Stimulated activated CD8-positive, alpha-beta memory T cell treated with anti-CD3 and anti-CD28 coated beads, Interleukin-2, amount 100 ng/mL, for 1 hour (primary cell): Measurements from ENCODE around the gene KCMF1.
"Not testable (repeated sequence)": the region's sequence is repeated elsewhere in the genome, so short reads cannot be mapped to it uniquely, and the experiment has no call there.

ENCODE experiments used
- DNase-seq, 2 donors: peaks; one replicate each; pipeline ENCODE4 v3.0.0-alpha.2; 2020; ENCODE audit warnings: low read depth in 2 of 2

The KCMF1 gene

DNA sequence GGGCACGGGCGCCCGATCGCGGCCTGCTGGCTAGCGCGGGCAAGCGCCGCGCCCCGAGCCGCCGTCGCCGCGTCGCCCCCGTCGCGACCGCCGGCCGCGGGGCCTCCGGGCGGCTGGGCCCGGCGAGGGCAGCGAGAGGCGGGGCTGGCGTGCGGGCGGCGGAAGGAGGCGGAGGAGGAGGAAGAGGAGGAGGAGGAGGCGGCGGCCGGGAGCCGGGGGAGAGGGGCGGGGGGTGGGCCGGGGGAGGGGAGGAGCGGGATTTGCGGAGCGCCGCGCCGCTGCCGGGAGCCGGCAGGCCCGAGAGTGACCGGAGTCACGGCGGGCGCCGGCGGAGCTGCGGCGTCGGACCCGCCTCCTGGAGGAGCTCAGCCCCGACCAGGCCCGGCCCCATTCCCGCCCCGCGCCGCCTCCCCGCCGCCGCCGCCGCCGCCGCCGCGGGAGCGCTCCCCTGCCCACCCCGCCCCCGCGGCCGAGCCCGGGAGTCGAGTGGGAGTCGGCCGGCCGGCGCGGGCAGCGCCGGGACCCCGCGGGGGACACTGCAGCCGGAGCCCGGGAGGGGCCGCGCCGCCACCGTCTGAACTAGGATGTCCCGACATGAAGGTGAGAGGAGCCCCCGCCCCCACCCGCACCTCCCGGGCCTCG is at the start of gene KCMF1:
Gene KCMF1, plus strand, starts transcription at position 294 of the 642 bp plus-strand sequence. Its CDS starts 291 bp downstream, at position 585.
- DNase-seq: peak; percentile 34 to 53

- DNase-seq: no peak
These were observed 48.0 kb upstream of the KCMF1 start for GRCh38 chr2:84923009-84923408.

GRCh38 chr2:84924173-84925106 is 46.5 kb upstream of the KCMF1 start:
- DNase-seq: no peak

- no peak for DNase-seq
These were observed 45.6 kb upstream of the KCMF1 start for GRCh38 chr2:84925336-84925723.

DNA sequence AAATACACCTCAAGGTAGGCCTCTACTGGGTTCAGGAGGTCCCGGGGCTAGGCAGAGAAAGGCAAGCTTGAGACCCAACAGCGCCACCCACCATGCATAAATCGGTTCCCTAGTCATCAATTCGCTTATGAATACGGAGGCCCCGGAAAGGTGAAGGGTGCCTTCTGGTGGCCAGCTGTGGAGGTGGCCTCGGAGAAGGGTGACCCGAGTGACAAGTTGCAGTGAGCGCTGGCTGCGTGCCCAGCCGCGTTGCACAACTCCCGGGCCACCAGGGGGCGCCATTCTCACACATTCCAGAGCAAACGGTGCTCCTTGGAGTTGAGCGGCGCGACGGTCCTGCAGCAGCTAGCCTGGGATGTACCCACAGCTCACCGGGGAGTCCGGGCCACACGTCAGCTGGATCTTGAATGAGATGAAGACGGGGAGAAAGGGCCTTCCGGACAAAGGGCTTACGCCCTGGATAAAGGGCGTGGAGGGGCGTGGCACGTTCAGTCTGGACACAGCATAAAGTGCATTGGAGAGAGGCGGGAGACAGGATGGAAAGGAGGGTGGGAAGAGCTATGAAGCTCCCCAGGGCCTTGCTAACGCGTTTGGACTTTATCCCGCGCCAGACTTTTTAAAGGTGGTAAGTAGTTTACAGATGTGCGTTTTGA is 45.1 kb upstream of the KCMF1 start:
- DNase-seq: peak; percentile 97

DNA sequence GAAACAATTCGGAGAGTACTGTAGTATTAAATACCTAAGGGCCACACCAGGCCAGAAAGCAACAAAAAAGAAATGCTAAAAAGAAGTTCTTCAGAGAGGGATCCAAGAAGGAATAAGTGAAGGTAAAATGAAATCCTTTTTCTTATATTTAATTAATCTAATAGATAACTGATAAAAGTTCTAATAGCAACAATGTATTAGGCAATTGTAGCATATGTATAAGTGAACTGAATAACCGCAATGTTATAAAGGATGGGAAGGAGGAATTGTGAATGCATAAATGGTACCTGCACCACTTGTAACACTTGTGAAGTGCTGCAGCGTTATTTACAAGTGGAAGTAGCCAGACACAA is 43.7 kb upstream of the KCMF1 start:
- no peak for DNase-seq

DNA sequence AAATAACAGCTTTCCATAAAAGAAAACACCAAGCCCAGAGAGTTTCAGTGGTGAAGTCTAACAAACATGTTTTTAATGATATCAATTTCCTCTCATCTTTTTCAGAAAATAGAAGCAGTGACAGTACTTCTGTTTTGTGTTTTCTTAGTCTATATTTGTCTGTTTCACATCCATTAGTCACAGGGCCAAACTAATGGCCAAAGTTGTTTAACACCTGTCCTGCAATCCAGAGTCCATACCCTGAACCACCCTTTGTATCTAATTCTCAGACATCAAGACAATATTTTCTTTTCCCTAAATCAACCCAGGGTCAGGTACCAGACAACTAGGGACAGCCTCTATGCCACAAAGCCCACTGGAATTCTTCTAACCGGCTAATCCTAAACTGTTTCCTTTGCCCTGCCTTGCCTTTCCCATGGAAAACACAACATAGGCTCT is 39.6 kb upstream of the KCMF1 start:
- DNase-seq: no peak

GRCh38 chr2:84938194-84938879 is 32.6 kb upstream of the KCMF1 start:
- DNase-seq: no peak

DNA sequence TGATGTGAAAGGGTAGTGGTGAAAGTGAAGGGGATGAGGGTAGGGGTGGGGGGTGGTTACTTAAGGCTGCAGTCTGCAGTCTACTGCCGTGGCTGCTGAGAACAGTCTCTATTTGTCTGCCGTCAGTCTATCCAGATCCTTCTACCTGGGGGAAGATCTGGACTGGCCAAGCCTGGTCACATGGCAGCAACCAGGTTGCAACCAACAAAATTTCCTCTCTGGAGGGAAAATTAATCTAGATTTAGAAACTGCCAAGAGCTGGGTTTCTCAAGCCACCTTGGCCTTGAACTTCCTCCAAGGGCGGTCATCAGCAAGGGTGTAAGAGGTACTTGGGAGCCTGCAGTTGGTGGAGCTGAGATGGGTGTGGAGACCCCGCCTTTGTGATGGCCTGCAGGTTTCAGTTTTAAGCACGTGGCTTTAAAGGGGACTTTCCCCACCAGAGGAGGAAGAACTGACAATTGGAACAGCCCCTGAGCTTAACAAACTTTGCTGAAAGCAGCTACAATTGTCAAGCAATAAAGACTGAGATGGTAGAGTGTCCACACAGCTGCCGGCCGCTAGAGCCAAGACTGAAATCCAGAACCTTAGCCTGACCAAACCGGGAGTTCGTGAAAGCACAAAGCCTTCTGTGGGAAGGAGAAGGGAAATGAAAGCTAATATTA is 31.4 kb upstream of the KCMF1 start:
- peak; percentile 18 to 42 for DNase-seq

DNA sequence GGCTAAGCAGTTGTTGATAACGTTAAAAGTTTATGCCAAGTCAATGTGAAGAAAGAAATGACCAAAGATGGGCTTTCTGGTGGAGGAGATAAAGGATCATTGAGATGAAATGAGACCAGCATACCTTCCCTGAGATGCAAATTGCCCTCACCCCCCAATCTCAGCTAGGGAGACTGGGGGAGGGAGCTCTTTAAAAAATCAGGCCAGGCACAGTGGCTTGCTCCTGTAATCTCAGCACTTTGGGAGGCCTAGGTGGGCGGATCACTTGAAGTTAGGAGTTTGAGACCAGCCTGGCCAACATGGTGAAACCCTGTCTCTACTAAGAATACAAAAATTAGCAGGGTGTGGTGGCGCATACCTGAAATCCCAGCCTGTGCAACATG is 30.9 kb upstream of the KCMF1 start:
- no peak for DNase-seq

GRCh38 chr2:84940831-84941412 is 30.0 kb upstream of the KCMF1 start:
- no peak for DNase-seq

- DNase-seq: no peak
These were observed 28.8 kb upstream of the KCMF1 start for GRCh38 chr2:84942166-84942565.

- DNase-seq: no peak
These were observed 28.0 kb upstream of the KCMF1 start for GRCh38 chr2:84942964-84943421.

DNA sequence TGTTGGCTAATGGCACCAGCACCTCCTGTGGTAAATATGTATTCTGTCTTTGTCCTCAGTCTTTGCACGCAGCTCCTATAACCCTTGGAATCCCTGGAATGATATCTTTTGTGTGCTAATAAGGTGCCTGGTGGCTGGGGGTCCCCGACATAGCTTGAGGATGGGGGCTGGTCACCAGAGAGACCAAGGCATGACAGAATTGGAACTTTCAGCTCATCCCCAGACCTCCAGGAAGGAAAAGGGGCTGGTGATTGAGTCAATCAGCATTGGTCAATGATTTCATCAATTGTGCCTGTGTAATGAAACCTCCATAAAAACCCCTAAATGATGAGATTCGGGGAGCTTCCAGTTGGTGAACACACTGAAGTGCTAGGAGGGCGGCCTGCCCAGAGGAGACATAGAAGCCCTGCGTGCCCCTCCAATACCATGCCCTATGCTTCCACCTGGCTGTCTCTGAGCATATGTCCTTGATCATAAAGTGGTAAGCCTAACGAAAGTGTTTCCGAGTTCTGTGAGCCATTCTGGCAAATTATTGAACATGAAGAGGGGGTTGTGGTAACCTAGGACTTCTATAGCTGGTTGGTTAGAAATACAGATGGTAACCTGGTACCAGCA is 26.6 kb upstream of the KCMF1 start:
- DNase-seq: no peak

- not testable (repeated sequence) for DNase-seq
These were observed 25.1 kb upstream of the KCMF1 start for GRCh38 chr2:84945838-84946203.

- DNase-seq: no peak
These were observed 24.6 kb upstream of the KCMF1 start for GRCh38 chr2:84946204-84947009.

- no peak for DNase-seq
These were observed 23.9 kb upstream of the KCMF1 start for GRCh38 chr2:84947010-84947593.

GRCh38 chr2:84953535-84953934 is 17.4 kb upstream of the KCMF1 start:
- no peak for DNase-seq

DNA sequence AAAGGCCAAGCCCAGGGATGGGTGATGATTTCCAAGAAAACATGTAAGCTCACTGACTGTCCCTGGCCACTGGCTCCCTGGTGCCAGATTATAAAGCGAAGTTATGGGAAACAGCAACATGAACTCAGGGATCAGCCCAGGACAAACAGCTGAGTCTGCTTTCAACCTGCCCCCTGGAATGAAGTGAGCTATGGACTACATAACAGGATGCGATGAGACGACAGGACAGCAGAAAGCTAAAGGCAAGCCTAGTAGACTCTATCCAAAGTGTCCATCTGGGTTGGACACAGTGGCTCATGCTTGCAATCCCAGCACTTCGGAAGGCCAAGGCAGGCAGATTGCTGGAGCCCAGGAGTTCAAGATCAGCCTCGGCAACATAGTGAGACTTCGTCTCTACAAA is 16.6 kb upstream of the KCMF1 start:
- no peak for DNase-seq
